Measurements from ENCODE around the gene CDK9.

The CDK9 gene

DNA sequence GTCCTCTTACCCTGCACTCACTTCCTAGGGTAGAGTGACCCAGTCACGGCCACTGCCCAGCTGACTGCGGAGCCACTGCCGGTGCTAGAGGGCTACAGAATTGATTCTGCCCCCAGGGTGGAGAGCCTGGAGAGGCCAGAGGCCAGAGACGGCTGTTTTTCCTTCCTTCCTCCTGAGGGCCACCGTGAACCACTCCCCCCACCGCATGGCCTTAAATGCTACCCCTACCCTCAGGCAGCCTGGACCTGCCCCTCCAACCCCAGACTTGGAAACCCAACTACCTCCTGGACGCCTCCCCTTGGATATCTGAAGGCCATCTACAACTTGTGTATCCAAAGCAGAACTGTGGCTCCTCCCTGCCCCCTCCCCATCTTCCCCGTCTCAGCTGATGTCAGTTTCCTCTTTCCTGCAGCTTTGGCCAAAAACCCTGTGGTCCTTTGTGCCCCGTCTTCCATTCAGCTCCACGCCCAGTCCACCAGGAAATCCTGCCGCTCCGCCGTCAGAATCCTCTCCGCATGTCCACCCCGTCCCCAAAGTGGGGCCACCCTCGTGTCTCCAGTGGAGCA, 23.6 kb upstream of the CDK9 start:
- no peak for DNase-seq

DNA sequence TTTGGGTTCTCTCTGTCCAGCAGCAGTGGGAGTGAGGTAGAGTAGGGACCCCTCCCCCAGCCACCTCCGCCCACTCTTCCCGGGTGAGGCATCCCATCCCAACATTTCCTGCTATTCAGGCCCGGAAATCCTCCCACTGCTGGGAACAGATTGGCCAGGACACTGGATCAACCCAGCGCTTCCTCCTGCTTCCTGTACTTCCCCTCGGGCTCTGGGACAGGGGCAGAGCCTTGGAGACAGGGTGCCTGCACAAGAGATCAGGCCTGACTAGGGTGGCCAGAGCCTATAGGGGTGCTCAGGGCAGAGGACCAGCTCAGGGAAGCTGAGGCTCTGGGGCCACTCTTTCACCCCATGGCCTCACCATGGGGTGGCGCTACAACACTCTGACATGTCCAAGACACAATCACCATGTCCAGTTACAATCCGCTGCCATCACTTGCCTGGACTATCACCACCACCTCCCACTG, 21.9 kb upstream of the CDK9 start:
- no peak for DNase-seq

- no peak for DNase-seq
Observed at GRCh38 chr9:127765418-127765817, 20.4 kb upstream of the CDK9 start.

- no peak for DNase-seq
Observed at GRCh38 chr9:127767410-127767809, 18.4 kb upstream of the CDK9 start.

- DNase-seq, result no peak
Observed at GRCh38 chr9:127767909-127768331, 17.9 kb upstream of the CDK9 start.

DNA sequence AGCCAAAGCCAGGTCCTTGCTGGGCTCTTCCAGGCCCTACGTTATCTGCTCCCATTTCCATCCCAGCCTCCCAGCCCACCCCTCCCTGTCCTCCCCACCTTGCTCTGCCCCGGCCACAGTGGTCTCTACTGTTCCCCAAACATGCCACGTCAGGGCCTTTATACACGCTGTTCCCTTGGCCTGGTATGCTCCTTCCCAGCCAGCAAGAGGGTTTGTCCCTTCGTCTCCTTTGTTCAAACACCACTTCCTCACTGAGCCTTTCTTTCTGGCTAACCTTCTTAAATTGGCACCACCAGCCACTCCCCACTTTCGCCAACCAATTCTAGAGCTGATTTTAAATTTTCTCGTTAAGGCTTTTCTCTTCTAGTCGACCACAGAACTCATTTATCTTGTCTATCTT, 17.1 kb upstream of the CDK9 start:
- no peak for DNase-seq

DNA sequence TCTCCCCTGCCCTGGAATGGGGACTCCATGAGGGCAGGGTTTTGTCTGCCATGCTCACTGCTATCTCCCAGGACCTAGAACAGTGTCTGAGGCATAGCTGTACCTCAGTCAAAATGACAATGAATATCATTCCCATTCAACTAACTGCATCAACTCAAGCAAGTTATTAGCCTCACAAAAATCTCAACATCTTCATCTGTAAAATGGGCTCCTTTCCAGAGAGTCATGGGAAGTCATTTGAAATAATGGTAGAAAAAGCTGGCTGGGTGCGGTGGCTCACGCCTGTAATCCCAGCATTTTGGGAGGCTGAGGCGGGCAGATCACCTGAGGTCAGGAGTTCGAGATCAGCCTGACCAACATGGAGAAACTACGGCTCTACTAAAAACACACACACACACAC, 16.7 kb upstream of the CDK9 start:
- DNase-seq, result no peak

DNA sequence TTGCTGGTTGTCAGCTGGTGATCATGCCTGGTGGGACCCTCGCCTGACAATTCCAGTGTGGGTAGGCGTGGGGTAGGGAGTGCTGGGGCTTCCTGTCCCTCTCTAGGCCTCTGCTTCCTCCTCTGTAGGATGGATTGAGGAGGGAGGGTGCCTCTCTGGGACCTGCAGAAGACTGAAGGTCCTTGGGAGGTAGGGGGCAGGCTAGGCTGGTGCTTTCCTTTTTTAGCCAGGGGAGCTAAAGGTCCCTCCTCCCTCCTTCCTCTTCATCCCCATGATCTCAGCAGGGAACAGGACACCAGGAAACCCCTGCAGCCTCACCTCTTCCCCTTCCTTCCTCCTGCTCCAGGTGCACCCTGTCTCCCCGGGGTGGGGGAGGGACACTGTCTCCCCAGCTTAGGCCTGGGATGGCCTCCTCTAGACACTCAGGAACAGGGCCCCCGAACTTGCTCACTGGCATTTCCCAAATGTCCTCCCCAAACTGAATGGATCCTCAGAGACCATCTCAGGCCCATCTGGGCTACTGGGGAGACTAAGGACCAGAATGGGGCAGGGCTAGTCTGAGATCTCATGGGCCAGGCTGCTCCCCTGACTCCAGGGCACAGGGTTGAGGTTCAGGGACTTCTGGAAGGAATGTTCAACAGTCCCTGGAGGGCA, 15.8 kb upstream of the CDK9 start:
- no peak for DNase-seq

DNA sequence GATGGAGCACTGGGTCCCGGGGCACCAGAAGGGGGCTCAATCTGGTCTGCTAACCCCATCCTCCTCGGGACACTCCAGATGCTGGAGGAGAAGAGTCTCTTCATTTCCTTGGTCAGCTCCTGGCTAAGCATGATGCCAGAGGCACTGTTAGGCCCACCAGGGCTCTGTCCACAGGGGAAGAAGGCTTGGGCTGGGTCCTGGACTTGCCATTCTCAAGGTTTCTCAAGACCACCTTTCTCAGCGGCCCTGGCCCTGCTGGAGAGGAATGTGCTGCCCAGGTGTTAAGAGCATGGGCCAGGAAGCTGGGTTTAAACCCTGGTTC, 15.3 kb upstream of the CDK9 start:
- no peak for DNase-seq

DNA sequence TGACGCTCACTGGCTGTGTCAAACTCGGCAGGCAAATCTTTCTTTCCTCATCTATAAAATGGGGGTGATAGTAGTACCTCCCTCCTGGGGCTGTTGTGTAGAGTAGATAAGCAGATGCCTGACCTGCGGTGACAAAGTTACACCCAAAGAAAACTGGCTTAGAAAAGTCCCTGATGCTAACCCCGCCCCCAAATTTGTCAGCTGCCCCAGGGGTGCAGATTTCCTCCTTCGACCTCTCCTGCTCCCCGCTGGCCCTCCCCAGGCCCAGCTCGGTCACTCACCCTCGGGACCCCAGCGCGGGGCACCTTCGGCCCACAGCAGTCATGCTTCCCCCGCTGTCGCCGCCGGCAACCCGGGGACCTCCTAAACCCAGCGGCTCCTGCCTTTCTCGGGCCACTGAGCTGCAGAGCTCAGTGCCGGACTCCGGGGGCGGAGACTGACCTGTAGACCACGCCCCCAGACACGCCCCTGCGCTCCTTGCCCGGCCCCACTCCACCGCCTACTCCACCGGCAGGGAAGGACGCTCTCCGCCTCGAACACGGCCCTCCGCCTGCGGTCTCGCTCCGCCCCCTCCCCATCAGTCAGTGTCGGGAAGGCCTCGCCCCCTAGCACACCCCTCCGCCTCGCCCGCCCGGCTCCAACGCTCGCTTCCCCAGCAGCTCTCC, 14.8 kb upstream of the CDK9 start:
- peak; percentile 96 for DNase-seq

- no peak for DNase-seq
Observed at GRCh38 chr9:127771570-127772189, 14.2 kb upstream of the CDK9 start.

GRCh38 chr9:127772603-127773002, 13.2 kb upstream of the CDK9 start:
- no peak for DNase-seq

DNA sequence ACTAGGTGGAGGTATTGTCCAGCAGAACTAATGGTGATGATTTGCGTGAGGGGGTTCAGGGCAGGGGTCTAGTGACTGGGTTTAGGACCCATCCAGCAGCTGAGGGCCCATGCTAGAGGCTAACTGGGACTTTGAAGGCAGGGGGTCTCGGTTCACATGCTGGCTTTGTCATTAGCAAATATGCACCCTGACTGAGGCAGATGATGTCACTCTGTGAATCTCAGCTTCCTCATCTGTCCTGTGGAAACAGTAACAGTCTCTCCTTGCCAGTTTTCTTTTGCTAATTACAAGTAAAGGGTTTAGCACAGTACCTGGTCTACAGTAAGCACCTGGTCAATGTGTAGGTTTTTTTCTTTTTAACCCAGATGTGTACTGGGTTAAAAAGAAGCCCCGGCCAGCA, 12.6 kb upstream of the CDK9 start:
- no peak for DNase-seq

GRCh38 chr9:127773981-127774380, 11.9 kb upstream of the CDK9 start:
- no peak for DNase-seq

DNA sequence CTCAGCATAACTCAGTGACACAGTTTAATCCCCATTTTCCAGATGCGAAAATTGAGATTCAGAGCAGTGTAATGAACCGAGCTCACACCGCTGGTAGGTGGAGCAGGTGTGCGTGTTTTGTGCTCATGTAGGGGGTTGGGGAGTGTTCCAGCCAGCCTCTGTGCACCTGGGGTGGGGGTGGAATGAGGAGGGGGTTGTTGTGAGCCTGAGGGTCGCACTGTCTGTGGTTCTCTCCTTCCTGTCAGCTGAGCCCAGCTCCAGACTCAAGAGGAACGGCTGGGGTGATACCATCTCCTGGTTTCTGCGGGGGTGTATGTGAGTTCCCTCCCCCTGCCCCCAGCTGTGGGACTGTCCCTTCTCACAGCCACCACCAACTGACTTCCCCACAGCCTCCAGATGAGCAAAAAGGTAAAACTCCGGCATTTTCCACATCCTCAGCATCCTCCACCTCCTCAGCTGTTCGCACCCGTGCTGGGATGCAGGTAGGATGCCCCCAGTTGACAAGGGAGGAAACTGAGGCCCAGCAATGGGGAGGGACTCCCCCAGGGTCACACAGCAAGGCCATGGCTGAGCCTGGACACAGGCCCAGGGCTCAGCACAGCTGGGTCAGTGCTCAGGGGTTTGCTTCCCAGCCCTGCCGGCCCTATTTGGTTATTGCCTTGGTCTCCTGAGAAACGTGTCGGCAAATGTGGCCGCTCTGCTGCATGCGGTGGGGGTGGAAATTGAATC, 9.5 kb upstream of the CDK9 start:
- DNase-seq, result no peak

- no peak for DNase-seq
Observed at GRCh38 chr9:127776924-127777289, 8.9 kb upstream of the CDK9 start.

DNA sequence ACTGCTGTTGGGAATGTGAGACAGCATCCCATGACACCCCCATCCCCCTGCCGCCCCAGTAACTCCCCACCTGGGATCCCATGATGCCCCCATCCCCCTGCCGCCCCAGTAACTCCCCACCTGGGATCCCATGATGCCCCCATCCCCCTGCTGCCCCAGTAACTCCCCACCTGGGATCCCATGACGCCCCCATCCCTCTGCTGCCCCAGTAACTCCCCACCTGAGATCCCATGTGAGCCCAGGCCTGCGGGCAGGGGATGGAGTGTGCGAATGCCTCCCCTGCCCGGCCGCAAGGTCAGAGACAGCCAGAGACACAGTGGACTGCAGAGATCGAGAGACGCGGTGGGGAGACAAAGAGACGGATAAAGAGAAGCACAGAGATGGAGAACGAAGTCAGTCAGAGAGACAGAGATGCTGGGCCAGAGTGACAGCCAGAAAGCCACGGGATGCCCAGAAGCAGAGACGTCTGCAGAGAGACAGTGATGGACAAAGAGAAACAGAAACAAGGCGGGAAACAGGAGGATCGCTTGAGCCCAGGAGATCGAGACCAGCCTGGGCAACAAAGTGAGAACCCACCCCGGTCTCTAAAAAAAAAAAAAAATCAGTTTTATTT, 8.4 kb upstream of the CDK9 start:
- no peak for DNase-seq

- no peak for DNase-seq
Observed at GRCh38 chr9:127778280-127779135, 7.3 kb upstream of the CDK9 start, which contains the start of gene SH2D3C. Gene SH2D3C (minus strand): TSS chr9:127778666. CDS start chr9:127778627, 39 bp downstream.

DNA sequence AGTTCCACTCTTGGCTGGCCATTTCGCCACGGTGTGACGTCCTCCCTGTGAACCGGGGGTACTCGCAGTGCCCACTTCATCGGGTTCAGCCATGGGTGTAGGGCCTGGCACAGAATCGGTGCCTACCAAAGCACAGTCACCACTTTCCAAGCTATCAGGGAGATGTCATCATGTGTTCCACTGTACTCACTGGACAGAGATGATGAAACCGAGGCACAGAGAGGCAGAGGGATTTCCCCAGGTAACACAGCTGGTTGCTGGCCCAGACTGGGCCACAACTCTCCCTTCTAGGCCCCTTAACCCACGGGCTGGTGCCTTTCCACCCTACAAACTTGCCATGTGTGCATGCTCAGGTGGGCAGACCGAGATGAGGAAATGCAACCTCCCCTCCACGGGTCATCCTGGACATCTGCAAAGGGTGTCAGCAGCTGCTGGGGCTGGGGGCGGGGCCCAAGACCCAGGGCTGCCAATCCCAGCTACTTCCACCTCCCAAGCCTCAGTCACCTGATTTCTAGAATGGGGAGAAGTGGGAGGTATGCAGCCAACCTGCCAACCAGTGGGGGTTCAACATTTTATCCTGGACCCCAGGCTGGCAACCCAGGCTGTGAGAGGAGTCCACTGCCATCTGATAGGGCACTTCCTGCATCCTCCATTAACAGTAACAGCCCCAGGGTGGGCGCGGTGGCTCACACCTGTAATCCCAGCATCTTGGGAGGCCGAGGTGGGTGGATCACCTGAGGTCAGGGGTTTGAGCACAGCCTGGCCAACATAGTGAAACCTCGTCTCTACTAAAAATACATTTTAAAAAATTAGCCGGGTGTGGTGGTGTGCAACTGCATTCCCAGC, 6.5 kb upstream of the CDK9 start:
- DNase-seq, result no peak

GRCh38 chr9:127780126-127780885, 5.5 kb upstream of the CDK9 start:
- DNase-seq, result no peak
